Stimulated activated CD8-positive, alpha-beta memory T cell treated with anti-CD3 and anti-CD28 coated beads, Interleukin-4, amount 100 ng/mL, for 24 hours (primary cell): ENCODE data around the gene PDE1A.

ENCODE experiments used
- DNase-seq: peaks from one replicate; pipeline ENCODE4 v3.0.0-alpha.2; 2020; ENCODE audit warnings: low read depth

Gene PDE1A

GRCh38 chr2:182128821-182129707, 297.8 kb downstream of the PDE1A start:
- no peak for DNase-seq

DNA sequence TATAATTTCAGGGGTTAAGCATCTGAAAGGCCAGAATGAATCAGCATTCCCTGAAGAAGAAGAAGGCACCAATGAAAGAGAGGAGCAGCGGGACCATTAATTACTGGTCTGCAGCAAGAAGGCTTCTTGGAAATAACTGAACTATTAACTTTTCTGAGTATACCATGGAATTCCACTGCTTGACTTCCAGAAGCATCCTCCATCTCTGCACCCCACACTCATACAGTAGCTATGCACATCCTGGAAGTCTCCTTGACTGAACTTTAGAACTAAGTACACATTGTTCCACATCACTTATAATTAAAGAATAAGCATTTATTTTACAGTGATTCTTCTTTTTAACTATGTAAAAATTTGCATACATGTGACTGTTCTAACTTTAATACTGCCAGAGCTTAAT, 309.6 kb downstream of the PDE1A start:
- no peak for DNase-seq

- no peak for DNase-seq
Observed at GRCh38 chr2:182116774-182117173, 310.1 kb downstream of the PDE1A start.

DNA sequence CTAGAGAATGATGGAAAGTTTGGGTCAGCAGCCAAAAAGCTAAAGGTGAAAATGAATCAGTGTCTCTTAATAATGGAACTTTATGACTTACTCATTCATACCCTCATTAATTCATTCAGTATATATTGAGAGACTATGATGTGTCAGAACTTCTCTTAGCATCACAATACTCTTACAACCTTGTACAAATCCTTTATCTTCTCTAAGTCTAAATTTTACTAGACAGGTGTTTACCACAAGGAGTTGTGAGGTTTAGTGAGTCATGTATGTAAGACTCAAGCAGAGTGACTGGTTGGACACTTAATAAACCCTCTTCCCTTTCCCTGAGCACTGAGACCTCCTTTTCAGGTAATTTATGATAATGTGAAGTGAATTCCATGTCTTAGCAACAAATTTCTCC, 311.6 kb downstream of the PDE1A start:
- no peak for DNase-seq

GRCh38 chr2:182113334-182113733, 313.5 kb downstream of the PDE1A start:
- no peak for DNase-seq

DNA sequence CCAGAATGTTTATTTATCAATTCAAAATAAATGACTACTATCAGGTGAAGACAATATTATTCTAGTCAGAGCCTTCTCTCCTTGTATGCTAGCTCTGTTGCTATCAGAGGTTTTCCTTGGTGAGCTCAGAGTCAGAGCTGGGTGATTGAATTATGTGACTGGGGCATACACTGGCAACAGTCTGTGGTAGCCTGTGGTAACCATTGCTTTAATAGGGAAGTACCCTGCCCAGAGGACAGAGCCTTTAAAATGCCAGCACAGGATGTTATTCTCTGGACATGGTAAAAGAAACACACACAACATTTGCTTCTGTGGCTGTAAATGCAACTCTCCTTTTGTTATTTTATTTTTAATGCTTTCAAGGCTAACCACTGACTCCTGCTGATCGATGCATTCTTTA, 316.5 kb downstream of the PDE1A start:
- no peak for DNase-seq

DNA sequence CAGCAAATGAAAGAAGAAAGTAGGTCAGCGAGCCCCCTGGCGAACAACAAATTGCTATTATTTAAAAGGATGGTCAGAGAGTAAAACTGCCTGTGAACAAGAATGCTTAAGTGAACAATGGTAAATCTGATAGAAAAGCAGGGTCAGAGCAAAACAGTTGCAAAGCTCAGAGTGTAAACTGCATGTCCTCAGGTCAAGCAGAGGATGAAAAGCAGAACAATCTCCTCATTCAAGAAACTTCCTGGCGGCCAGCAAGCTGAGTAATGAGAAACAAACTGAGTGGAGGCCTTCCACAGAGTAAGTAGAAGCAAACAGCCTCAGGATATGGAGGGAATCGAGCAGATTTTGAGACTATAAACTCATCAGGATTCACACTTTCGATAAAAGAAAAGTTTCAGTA, 323.3 kb downstream of the PDE1A start:
- no peak for DNase-seq

GRCh38 chr2:182101263-182101662, 325.6 kb downstream of the PDE1A start:
- DNase-seq = no peak

DNA sequence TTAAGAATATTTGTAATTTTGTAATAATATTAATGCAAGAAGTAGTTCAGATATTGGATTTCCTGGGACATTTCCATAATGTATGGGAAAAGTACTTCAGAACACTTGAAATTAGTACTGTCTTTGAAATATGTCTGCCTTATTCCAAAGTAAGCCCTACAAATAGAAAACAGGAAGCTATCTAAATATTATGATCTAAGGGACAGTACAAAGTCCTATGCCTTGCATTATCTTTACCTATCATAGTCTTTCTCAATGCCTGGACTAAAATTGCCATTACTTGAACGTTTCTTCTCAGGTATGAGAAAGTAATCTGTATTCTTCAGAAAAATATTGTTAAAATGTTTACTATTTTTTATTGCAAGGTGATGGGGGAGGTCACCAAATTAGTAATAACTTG, 328.2 kb downstream of the PDE1A start:
- no peak for DNase-seq

DNA sequence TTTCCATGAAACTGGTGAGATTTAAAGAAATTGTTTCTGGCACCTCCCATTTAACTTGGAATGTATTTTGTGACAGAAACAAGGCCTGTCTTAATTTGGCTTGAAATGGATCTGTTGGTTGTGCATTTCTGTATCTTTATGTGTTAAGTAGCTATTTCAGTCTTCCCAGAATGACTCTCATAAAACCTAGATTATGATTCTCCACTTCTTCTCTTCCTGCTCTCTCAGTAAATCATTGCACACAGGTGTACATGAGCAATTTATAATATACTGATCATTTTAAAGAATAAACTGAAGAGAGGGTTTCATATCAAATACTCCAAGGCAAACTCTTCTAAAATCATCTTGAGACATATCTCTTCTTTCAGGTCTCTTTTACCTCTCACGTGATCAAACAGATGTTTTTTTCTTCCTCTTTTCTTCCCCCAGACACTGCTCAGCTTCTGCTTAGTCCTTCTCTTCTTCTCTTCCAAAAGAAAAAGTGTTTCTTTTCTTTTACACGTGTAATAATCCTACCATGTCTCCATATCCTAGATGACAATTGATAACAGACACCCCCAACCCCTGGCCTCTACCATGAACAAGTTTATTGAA, 329.2 kb downstream of the PDE1A start:
- no peak for DNase-seq

- no peak for DNase-seq
Observed at GRCh38 chr2:182090486-182090885, 336.4 kb downstream of the PDE1A start.
